PC-9 (cell line): ENCODE measurements around the gene OXA1L. TPM values are rescaled to one million over a fixed set of nuclear protein-coding genes. Genes with fewer than 3 reads are reported as not detected.

Experiments
- BruUV-seq: library from RNA; stranded (reverse); fragments of 400-500 nt; replicated peaks from 2 replicates; lab custom pipeline; 2021; lab: Mats Ljungman, UMichigan
- CTCF ChIA-PET: fragments of 300-600 bp; sonication (Branson Sonifier 250); formaldehyde crosslinking; loops from one replicate; lab custom pipeline; 2022; ENCODE audit warnings: antibody characterized with exemption; lab: Charles Lee
- POLR2A ChIA-PET: fragments of 300-600 bp; sonication (Branson Sonifier 250); formaldehyde crosslinking; loops from one replicate; lab custom pipeline; 2022; ENCODE audit warnings: antibody characterized with exemption; ENCODE audit not compliant: unreplicated experiment; lab: Charles Lee
- DNase-seq, 2 experiments: peaks; one replicate each; pipeline versions ENCODE4 v3.0.0 to v3.0.0-alpha.2; 2015 to 2022; ENCODE audit warnings: mixed read lengths in 1 of 2
- H2AFZ ChIP-seq: fragments of 200-600 bp; sonication (generic); 2 replicates; pipeline ENCODE4 v1.8.1; 2017; ENCODE audit warnings: antibody characterized with exemption
- H3F3A ChIP-seq: fragments of 200-600 bp; sonication (generic); 2 replicates; pipeline ENCODE4 v1.8.1; 2017; ENCODE audit warnings: antibody characterized with exemption, mild to moderate bottlenecking, low read depth; ENCODE audit not compliant: insufficient read depth
- H3K27ac ChIP-seq: fragments of 200-600 bp; sonication (generic); 2 replicates; pipeline ENCODE4 v1.6.1; 2016; ENCODE audit warnings: mixed run types
- H3K27me3 ChIP-seq: fragments of 200-600 bp; sonication (generic); 2 replicates; pipeline ENCODE4 v1.6.1; 2016; ENCODE audit warnings: low read depth, mixed run types; ENCODE audit not compliant: insufficient read depth
- H3K36me3 ChIP-seq: fragments of 200-600 bp; sonication (generic); 2 replicates; pipeline ENCODE4 v1.6.1; 2016; ENCODE audit warnings: low read depth, mixed run types
- H3K4me1 ChIP-seq: fragments of 200-600 bp; sonication (generic); replicated peaks from 2 replicates; pipeline ENCODE4 v1.6.1; 2016; ENCODE audit warnings: mixed run types; ENCODE audit not compliant: insufficient read depth
- H3K4me2 ChIP-seq: fragments of 200-600 bp; sonication (generic); 2 replicates; pipeline ENCODE4 v1.6.1; 2017; ENCODE audit warnings: mixed run types
- H3K4me3 ChIP-seq: fragments of 200-600 bp; sonication (generic); 2 replicates; pipeline ENCODE4 v1.6.1; 2016; ENCODE audit warnings: mixed run types
- H3K79me2 ChIP-seq: fragments of 200-600 bp; sonication (generic); 2 replicates; pipeline ENCODE4 v1.6.1; 2017; ENCODE audit warnings: low read depth, mixed run types
- H3K9me2 ChIP-seq: fragments of 200-600 bp; sonication (generic); 2 replicates; pipeline ENCODE4 v1.8.1; 2017; ENCODE audit warnings: mild to moderate bottlenecking; ENCODE audit not compliant: insufficient read depth
- H3K9me3 ChIP-seq: fragments of 200-600 bp; sonication (generic); 2 replicates; pipeline ENCODE4 v1.8.1; 2016; ENCODE audit warnings: low read depth; ENCODE audit not compliant: insufficient read depth
- H4K20me1 ChIP-seq: fragments of 200-600 bp; sonication (generic); 2 replicates; pipeline ENCODE4 v1.8.1; 2017; ENCODE audit not compliant: insufficient read depth
- EZH2 ChIP-seq: fragments of 200-600 bp; sonication (generic); IDR thresholded peaks from 2 replicates; pipeline ENCODE4 v1.8.0; 2017; ENCODE audit warnings: antibody characterized with exemption, low read depth
- intact Hi-C: fragments of 100-400 bp; cut with micrococcal nuclease; formaldehyde crosslinking; loops from one replicate; pipeline ENCODE4 v1.10.0; 2022; ENCODE audit not compliant: unreplicated experiment
- total RNA-seq: library from RNA; stranded (reverse); gene quantifications from 2 replicates; pipeline ENCODE4 v1.2.3, GENCODE V29; 2021
- TF ChIP-seq, protein P1 (sequence below): fragments of 200-600 bp; sonication (generic); conservative IDR thresholded peaks from 2 replicates; pipeline ENCODE4 v1.6.1; 2017; ENCODE audit warnings: mixed run types, antibody characterized with exemption, mild to moderate bottlenecking, moderate library complexity

The OXA1L gene
- total RNA-seq, 1 experiment from 2014 or later: 70.9 TPM

DNA sequence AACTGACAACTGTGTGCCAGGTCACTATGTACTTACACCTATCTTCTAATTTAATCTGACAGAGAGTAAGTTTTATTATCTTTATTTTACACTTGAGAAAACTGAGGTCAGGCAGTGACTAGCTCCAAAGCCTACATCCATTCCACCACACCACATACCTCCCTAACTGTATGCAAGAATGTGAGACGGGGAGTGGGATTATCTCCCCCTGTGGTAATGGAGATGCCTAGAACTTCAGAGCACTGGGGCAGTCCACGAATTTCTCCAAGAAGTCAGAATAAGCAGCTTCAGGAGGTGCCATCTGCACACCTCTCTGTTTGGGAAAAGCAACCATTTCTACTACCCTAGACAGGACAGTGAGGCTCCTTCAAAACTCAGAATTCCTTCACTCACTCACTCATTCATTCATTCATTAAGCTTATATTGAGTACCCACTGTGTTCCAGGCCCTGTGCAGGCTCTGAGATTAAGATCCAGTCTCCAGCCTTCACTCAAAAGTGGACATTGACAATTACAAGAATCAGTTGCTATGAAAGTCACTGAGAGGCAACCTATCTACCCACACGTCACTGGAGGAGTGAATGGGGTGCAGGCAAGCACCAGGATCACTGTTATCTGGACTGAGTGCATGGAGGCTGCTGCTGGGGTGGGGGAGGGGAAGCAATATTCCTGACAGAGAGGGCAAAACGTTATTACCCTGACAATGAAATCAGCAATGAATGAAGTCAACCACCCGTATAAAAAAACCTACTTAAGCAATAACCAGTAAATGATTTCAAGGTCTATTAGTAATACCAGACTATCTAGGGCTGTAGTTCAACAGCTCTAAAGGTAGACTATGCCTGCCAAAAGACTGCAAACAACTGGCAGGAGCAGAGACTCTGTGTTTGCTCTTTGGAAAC is 30.8 kb downstream of the OXA1L start:
- intact Hi-C loops: no loop called here
- BruUV-seq: no TSS peak
- Histone ChIP-seq H3F3A (no peaks in the 10 kb centered on the region), H3K36me3 (no peaks in the 10 kb centered on the region), H3K79me2 (no peaks in the 10 kb centered on the region), H2AFZ (no peak overlapping the region), H3K27ac (no peak overlapping the region), H3K4me2 (no peak overlapping the region), H3K4me3 (no peak overlapping the region), H3K4me1 (no peaks in the 10 kb centered on the region), H3K27me3 (no peaks in the 10 kb centered on the region), H4K20me1 (no peaks in the 10 kb centered on the region), H3K9me3 (no peaks in the 10 kb centered on the region), H3K9me2 (no peaks in the 10 kb centered on the region)
- CTCF ChIA-PET: no interaction called here
- POLR2A ChIA-PET: no interaction called here
- DNase-seq: no peak
- TF ChIP-seq EZH2: no peak
- TF ChIP-seq, protein P1, sequence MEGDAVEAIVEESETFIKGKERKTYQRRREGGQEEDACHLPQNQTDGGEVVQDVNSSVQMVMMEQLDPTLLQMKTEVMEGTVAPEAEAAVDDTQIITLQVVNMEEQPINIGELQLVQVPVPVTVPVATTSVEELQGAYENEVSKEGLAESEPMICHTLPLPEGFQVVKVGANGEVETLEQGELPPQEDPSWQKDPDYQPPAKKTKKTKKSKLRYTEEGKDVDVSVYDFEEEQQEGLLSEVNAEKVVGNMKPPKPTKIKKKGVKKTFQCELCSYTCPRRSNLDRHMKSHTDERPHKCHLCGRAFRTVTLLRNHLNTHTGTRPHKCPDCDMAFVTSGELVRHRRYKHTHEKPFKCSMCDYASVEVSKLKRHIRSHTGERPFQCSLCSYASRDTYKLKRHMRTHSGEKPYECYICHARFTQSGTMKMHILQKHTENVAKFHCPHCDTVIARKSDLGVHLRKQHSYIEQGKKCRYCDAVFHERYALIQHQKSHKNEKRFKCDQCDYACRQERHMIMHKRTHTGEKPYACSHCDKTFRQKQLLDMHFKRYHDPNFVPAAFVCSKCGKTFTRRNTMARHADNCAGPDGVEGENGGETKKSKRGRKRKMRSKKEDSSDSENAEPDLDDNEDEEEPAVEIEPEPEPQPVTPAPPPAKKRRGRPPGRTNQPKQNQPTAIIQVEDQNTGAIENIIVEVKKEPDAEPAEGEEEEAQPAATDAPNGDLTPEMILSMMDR: no peak

DNA sequence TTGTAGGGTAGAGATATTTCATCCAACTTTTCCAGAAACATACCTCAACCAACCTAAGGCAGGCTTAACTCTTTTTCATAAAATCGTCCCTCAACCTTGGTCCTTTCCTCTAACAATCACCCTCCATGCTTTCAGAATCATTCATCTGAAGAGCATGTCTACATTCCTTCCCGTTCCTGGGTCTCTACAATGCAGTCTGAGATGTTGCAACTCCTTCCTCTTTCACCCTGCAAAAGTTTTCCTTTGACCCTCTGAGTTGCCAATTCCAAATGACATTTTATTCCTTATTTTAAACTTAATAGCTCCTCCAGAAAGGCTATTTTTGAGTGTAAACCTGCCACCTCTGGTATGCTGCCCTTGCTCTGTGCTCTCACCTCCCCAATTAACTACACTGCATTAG is 32.0 kb downstream of the OXA1L start:
- H3K9me3 ChIP-seq: no peaks in the 10 kb centered on the region
- no peaks in the 10 kb centered on the region for H3K27me3 ChIP-seq
- TF ChIP-seq, protein P1: no peak
- TF ChIP-seq EZH2: no peak
- no peaks in the 10 kb centered on the region for H3F3A ChIP-seq
- no peak overlapping the region for H3K4me2 ChIP-seq
- H3K36me3 ChIP-seq: no peaks in the 10 kb centered on the region
- no TSS peak for BruUV-seq
- no peak overlapping the region for H3K4me3 ChIP-seq
- CTCF ChIA-PET: no interaction called here
- POLR2A ChIA-PET: no interaction called here
- H4K20me1 ChIP-seq: no peaks in the 10 kb centered on the region
- H3K27ac ChIP-seq: no peak overlapping the region
- H3K79me2 ChIP-seq: no peaks in the 10 kb centered on the region
- H2AFZ ChIP-seq: no peak overlapping the region
- H3K9me2 ChIP-seq: no peaks in the 10 kb centered on the region
- DNase-seq: no peak
- intact Hi-C loops: no loop called here
- H3K4me1 ChIP-seq: no peaks in the 10 kb centered on the region

DNA sequence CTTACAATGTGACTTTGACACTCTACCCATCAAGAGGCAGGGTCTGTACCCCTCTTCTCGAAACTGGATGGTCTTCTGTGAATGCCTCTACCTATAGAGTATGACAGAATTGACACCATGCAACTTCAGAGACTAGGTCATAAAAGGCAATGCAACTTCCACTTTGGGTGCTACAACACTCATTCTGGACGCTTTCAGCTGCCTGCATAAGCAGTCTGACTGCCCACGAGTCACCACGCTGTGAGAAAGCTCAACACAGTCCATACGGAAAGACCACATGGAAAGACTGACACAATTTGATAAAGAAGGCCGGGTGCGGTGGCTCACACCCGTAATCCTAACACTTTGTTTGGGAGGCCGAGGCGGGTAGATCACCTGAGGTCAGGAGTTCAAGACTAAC is 33.9 kb downstream of the OXA1L start:
- TF ChIP-seq, protein P1: no peak
- TF ChIP-seq EZH2: no peak
- H4K20me1 ChIP-seq: no peaks in the 10 kb centered on the region
- CTCF ChIA-PET: no interaction called here
- H3K27me3 ChIP-seq: no peaks in the 10 kb centered on the region
- DNase-seq: no peak
- no peak overlapping the region for H2AFZ ChIP-seq
- no peaks in the 10 kb centered on the region for H3K9me3 ChIP-seq
- no peaks in the 10 kb centered on the region for H3F3A ChIP-seq
- POLR2A ChIA-PET: no interaction called here
- no peaks in the 10 kb centered on the region for H3K79me2 ChIP-seq
- no TSS peak for BruUV-seq
- H3K27ac ChIP-seq: no peak overlapping the region
- H3K36me3 ChIP-seq: no peaks in the 10 kb centered on the region
- intact Hi-C loops: no loop called here
- H3K4me1 ChIP-seq: no peaks in the 10 kb centered on the region
- H3K4me3 ChIP-seq: no peak overlapping the region
- H3K4me2 ChIP-seq: no peak overlapping the region
- H3K9me2 ChIP-seq: no peaks in the 10 kb centered on the region
